Activated naive CD4-positive, alpha-beta T cell treated with anti-CD3 and anti-CD28 coated beads, Interleukin-2, amount 50 U/mL, for 16 hours (primary cell): ENCODE data around the gene CHMP3.
"Not testable (repeated sequence)": the region's sequence is repeated elsewhere in the genome, so short reads cannot be mapped to it uniquely, and the experiment has no call there.

Experiments used
- DNase-seq: peaks from one replicate; pipeline ENCODE4 v3.0.0-alpha.2; 2020

CHMP3 gene

GRCh38 chr2:86562922-86563649, at the start of gene CHMP3:
Gene CHMP3, minus strand, starts transcription at chr2:86563443. Its CDS starts 95 bp downstream, at chr2:86563348.
- DNase-seq = peak; percentile 96

- no peak for DNase-seq
These were observed 47.6 kb upstream of the CHMP3 start for GRCh38 chr2:86610871-86611270.

GRCh38 chr2:86608832-86609410, 45.7 kb upstream of the CHMP3 start:
- DNase-seq = no peak

- no peak for DNase-seq
These were observed 40.7 kb upstream of the CHMP3 start for GRCh38 chr2:86603905-86604304.

- DNase-seq = no peak
These were observed 35.7 kb upstream of the CHMP3 start for GRCh38 chr2:86598966-86599365.

- no peak for DNase-seq
These were observed 32.9 kb upstream of the CHMP3 start for GRCh38 chr2:86596118-86596517.

- no peak for DNase-seq
These were observed 30.0 kb upstream of the CHMP3 start for GRCh38 chr2:86593266-86593665.

- no peak for DNase-seq
These were observed 29.4 kb upstream of the CHMP3 start for GRCh38 chr2:86592547-86593230.

- DNase-seq = not testable (repeated sequence)
These were observed 26.5 kb upstream of the CHMP3 start for GRCh38 chr2:86589701-86590100.

GRCh38 chr2:86584151-86584913, 21.1 kb upstream of the CHMP3 start:
- DNase-seq = no peak

- DNase-seq = no peak
These were observed 17.3 kb upstream of the CHMP3 start for GRCh38 chr2:86580560-86580959.

GRCh38 chr2:86577817-86578456, 14.7 kb upstream of the CHMP3 start:
- no peak for DNase-seq

GRCh38 chr2:86570059-86570458, 6.8 kb upstream of the CHMP3 start:
- DNase-seq = no peak

- DNase-seq = no peak
These were observed 3.6 kb upstream of the CHMP3 start for GRCh38 chr2:86566821-86567190.

- no peak for DNase-seq
These were observed 3.0 kb upstream of the CHMP3 start for GRCh38 chr2:86566158-86566820.

- DNase-seq = no peak
These were observed 413 bp upstream of the CHMP3 start for GRCh38 chr2:86563650-86564061.

GRCh38 chr2:86562485-86562921, 740 bp downstream of the CHMP3 start:
- no peak for DNase-seq

- no peak for DNase-seq
These were observed 5.4 kb downstream of the CHMP3 start for GRCh38 chr2:86557836-86558235.

- no peak for DNase-seq
These were observed 6.7 kb downstream of the CHMP3 start for GRCh38 chr2:86556508-86556907.

GRCh38 chr2:86552889-86553288, 10.4 kb downstream of the CHMP3 start:
- no peak for DNase-seq

GRCh38 chr2:86549963-86550725, 13.1 kb downstream of the CHMP3 start:
- not testable (repeated sequence) for DNase-seq
